Suppressor macrophage treated with lipopolysaccharide for 1 hour (primary cell): ENCODE results near the gene PDE3A.
"Not testable (repeated sequence)": the region's sequence is repeated elsewhere in the genome, so short reads cannot be mapped to it uniquely, and the experiment has no call there.

Source experiments
- DNase-seq, 3 donors: peaks; one replicate each; pipeline ENCODE4 v3.0.0-alpha.2; 2020 to 2022

Gene PDE3A

DNA sequence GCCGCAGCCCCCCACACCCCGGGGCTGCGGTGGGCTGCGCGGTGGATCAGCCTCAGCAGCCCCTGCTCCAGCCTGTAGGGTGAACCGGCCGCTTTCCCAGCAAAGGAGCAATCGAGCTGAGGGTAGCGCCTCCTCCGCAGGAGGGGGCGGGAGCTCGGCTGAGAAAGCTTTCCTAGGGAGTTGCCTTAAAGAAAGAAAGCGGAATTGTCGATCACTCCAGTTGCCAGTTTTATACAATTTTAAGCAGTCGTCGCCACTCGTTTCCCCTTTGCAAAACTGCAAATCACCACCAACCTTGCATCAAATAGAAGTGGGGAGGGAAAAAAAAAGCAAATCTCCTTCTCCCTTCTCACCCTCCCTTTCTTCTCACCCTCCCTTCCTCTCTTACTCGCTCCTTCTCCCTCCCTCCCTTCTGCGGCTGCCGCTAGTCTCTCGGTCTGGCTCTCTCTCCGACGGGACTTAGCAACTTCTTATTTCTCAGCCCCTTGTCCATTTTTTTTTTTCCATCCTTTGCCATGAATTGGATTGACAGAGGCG, at the start of gene PDE3A:
Gene PDE3A, plus strand, starts transcription at position 424 of the 537 bp plus-strand sequence. CDS start 748 bp downstream, outside the sequence.
- peak; percentile 75 to 84 (median 81) for DNase-seq

DNA sequence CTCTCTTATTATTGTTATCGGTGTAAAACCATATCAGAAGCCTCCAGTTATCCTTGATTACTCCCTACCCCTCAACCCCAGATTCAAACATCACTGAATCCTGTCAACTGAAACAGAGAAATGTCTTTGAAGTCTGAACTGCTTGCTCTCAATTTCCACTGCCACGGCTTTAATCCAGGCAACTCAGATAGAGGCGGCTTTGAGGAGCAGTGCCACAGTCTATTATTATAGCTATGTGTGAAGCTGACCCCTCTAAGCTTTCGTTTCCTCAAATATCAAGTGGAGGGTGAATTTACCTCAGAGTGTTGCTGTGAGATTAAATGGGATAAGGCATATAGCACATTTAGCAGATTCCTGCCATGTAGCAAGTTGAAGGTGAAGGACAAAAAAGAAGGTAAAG, 49.0 kb upstream of the PDE3A start:
- no peak for DNase-seq

DNA sequence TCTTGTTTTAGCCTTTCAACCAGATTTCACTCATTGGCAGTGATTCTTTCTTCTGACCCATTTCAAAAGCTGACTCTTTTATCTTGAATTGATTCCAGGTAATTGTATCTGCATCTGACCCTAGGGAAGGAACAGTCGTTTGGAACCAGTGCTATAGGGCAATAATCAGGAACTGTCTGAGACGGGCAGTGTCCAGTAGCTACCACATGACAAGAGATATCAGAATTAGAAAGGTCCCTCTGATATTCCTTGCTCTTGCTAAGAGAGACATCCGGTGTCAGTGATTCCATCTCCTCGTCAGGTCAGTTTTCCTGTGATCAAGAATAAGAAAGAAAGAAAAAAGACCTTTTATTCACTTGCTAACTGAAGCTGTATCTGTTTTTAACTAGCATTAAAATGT, 47.8 kb upstream of the PDE3A start:
- no peak for DNase-seq

DNA sequence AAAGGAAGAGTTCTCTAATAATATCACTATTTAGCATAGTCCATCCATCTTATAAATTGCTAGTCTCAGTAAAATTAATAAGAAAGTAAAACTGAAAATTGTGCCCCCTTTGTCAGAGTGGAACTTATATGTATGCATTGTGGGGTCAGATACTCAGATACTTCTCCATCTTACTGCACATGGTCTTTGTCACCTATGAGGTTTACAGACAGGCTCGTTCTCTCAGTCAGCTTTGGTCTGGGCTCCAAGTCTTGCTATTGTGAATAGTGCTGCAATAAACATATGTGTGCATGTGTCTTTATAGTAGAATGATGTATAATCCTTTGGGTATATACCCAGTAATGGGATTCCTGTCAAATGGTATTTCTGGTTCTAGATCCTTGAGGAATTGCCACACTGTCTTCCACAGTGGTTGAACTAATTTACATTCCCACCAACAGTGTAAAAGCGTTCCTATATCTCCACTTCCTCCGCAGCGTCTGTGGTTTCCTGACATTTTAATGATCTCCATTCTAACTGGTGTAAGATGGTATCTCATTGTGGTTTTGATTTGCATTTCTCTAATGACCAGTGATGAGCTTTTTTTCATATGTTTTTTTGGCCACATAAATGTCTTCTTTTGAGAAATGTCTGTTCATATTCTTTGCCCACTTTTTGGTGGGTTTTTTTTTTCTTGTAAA, 37.4 kb upstream of the PDE3A start:
- DNase-seq, result not testable (repeated sequence)

DNA sequence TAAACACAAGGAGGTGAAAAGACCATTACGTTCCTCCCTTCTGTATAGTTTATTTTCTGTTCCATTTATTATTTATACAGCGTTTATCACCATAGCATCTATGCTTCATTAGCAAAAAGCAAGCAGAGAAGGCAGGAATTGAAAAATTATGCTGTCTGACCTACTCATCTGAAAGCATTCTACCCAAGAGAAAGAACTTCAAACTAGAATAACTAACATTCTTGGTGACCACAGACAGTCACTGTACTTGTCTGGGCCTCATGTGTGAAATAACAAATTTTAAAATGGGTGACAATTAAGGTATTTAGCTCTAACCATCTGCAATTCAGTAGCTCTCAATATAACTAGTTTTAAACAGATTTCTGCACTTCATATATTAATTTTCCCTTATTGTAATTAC, 29.3 kb upstream of the PDE3A start:
- no peak for DNase-seq

DNA sequence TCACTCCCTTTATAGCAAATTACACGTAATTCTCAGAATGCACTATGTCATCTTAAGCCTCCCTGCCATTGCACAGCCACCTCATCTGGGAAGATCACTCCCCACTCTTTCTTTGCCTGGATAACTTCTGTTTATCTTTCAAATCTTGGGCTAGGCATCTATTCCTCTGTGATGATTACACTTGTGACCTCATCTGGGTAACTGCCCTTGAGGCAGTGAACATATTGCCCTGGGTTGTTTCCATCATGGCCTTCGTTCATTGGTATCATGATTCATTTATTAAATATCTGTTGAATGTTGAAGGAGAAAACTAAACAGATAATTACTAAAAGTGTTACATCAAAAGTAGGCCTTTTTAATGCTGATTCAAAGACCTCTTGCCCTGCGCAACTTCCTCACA, 26.2 kb upstream of the PDE3A start:
- no peak for DNase-seq

DNA sequence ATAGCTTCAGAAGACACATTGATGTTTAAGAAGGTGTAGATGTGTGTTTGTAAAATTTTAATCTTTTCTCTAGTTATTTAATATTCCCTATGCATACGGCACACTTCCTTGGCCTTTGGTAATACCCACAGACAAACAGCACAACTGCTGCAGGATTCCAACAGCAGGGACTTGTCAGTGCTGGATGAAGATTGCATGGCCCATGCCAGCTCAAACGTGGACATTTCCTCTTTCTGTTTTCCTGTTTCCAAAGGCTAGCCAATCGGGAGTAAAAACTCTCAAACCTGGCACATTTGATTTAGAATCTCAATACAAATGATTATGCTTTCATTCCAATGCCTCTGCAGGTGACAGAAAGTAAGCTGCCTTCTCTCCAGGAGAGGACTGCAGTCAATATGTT, 22.5 kb upstream of the PDE3A start:
- no peak for DNase-seq

DNA sequence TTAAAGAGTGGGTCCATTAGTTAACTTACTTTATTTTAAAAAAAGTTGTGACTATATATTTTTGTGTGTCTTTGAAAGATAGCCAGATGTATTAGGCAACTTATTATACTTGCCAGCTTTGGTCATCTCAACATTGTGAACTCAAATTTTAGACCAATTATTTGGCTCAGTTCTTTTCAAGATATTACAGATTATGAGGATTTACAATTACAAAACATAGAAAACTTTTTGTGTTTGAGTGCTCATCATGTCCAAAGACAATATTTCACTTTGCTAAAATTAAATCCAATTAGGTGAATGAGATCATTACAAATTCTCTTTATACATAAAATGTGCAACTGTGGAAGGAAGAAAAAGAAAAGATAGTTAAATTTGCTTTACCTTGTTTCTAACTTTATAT, 18.3 kb upstream of the PDE3A start:
- DNase-seq, result no peak

DNA sequence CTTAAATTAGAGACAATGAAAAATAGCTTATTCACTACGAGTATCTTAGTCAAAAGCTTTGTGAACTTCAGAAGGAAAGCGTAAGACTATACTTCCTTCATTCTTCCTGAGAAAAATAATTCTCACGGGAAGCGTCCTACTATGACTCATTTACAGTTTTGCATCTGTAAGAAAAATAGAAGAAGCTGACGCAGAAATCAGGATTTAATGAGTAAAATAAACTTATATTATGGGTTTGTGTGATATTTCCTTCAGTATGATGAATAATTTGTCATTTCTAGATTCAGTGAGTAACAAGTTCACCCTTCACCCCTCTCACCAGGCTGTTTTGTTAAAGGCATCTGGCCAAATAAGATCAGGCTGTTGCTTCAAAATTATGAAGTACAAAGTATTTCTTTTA, 17.8 kb upstream of the PDE3A start:
- DNase-seq, result peak in 1 of 3 donors; percentile 3

DNA sequence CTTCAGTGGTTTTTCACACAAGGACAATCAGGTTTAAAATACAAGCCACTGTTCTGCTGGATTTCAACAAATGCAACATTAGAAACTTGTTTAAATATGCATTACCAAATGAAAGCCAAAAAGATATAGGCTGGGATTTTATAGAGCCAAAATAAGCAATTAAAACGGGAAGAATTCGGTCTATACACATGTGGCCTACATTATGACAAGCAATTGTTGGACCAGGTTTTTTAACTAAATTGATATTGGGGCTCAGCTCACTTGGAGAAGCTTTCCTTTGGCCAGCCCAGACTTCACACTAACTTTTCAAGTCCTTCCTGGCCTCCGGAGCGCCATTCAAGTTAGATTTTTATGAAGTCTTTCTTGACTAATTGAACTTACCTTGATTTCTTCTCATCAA, 16.9 kb upstream of the PDE3A start:
- no peak for DNase-seq

DNA sequence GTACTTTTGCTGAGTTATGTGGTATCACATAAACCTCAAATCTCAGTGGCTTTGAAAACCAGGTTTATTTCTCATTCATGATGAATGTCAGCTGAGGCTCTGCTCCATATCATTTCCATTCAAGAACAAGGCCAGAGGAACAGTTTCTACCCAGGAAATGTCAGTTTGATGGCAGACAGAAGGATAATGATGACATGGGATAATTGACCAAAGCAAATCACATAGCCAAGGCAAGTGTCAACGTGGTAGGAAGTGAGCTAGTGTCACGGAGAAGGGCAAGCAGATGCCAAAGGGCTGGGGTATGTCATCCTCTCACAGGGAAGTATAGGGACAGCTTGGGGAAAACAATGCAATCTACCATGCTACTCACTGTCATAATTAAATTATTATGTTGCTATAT, 12.3 kb upstream of the PDE3A start:
- no peak for DNase-seq

DNA sequence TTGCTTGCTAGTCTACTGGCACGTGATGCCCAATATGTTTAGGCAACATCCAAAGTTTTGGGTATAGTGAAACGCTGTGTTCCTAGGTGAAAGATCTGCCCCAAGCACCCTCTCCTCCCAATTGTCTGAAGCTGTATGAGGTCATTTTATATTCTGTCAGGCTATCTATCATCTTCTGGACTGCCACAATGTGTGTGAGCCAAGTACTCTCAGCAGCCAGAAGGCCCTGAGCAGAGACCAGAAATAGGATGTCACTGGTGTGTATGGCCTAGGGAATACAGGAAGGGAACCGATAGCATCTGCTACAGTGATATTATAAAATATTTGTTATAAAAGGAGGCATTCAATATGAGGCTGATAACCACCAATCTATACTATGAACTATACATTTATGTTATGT, 7.9 kb upstream of the PDE3A start:
- DNase-seq, result no peak

DNA sequence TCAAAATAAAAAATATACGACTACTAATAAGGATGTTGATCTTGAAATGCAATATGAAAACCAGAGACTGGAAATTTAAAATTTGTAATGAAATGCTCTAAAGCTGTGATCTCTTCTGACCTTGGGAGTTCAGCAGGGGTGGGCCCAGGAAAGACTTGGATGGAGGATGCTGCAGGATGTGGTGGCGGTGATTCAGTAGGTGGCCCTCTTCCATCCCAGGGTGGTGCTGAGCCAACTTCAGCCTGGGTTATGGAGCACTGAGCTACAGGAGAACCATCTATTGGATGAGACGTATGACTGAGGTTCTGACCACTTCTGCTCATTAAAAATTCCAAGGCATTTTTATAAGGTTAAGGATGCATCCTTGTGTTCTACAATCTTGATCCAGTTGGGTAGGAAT, 6.9 kb upstream of the PDE3A start:
- DNase-seq, result no peak

DNA sequence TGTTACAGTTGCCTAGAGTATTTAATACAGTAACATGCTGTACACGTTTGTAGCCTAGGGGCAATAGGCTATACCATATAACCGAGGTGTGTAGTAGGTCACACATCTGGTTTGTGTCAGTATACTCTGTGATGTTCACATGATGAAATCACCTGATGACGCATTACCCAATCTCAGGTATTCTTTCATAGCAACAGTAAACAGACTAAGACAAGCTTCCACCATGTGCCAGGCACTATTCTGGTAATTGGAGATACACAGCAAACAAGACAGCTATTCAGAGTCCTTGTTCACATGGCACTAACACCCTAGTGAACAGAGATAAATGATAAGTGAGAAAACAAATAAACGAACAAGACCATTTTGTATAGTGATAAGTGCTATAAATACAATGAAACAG, 3.8 kb upstream of the PDE3A start:
- DNase-seq, result no peak

DNA sequence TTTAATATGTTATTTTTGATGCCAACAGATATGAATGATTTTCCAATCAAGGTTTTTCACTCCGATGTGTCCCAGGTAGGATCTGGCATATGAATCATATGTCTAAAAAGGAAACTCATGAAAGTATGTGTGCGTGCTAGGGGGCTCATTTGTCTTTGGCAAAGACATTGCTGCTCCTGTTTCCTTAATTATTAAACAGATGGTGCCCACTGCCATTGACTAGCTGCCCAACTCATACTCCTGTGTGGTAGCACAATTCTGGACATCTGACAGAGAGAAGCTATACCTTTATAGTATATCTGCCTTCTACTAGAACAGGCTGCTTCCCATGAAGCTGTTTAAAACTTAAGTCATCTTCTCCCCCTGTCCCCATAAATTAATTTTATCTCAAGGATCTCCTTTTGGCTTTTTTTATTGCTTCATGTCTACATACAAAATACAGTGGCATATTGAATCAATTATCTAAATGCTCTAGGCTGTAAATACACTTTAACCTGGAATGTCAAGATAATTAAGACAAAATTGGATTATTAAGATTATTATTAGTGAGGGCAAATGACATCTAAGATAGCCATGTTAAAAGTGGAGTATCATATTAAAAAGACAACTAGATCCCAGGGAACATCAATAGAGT, 1.4 kb upstream of the PDE3A start:
- no peak for DNase-seq

DNA sequence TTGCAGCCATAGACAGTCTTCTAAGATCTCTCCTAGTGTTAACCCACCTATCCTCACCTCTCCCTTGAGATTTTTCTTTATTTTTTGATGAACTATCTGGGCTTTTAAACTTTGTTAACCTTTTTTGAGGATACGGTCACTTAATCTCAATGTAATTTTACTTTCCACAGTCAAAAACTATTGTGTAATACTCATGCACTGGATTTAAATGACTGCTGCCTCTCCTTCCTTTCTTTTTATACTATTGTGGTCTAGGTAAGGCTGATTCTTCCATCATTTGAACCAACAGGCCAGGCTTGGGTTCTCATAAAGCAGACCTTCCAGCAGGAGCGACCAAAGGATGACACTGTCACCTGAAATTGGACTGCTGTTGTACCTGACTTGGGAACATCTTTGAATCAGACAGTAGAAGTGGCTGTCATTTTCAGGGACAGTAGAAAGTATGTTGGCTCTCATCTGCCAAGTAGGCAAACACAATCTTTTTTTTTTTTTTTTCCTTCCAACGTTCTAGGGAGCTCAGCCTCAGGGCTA, 689 bp upstream of the PDE3A start:
- DNase-seq, result no peak

DNA sequence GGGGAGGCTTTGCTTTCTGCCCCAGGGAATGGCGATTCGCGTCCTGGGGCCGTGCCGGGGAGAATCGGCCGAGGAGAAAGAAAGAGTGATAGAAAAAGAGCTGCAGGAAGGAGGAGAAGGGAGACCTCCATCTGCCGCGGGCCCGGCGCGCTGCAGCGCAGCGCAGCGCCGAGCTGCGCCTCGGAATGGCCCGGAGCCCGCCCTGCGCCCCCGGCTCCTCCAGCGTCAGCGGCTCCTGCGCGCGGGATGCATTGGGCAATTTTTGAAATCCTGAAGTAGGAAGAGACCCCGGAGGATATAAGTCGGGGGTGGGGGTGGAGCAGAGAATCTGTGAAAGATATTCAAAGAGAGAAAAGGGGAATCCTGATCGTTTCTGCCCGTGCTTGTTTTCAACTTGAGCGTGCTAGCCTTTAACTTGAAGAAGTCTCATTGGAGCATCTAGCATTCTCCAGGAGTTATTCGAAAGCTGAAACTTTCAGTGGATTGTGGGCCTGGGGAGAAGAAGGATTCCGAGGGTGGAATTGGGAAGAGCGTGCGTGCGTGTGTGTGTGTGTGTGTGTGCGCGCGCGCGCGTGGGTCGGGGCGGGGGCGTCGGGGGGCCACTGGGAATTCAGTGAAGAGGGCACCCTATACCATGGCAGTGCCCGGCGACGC, 441 bp downstream of the PDE3A start:
- peak; percentile 47 to 74 (median 49) for DNase-seq

DNA sequence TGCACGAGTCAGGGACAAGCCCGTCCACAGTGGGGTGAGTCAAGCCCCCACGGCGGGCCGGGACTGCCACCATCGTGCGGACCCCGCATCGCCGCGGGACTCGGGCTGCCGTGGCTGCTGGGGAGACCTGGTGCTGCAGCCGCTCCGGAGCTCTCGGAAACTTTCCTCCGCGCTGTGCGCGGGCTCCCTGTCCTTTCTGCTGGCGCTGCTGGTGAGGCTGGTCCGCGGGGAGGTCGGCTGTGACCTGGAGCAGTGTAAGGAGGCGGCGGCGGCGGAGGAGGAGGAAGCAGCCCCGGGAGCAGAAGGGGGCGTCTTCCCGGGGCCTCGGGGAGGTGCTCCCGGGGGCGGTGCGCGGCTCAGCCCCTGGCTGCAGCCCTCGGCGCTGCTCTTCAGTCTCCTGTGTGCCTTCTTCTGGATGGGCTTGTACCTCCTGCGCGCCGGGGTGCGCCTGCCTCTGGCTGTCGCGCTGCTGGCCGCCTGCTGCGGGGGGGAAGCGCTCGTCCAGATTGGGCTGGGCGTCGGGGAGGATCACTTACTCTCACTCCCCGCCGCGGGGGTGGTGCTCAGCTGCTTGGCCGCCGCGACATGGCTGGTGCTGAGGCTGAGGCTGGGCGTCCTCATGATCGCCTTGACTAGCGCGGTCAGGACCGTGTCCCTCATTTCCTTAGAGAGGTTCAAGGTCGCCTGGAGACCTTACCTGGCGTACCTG, 1.1 kb downstream of the PDE3A start:
- peak; percentile 39 to 71 (median 48) for DNase-seq

DNA sequence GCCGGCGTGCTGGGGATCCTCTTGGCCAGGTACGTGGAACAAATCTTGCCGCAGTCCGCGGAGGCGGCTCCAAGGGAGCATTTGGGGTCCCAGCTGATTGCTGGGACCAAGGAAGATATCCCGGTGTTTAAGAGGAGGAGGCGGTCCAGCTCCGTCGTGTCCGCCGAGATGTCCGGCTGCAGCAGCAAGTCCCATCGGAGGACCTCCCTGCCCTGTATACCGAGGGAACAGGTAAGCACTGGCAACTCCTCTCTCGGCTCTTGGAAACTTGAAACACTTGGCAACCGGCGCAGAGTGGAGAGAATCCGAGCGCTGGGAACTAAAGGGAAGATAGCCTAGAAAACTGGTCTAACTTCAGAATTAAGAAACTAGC, 1.7 kb downstream of the PDE3A start:
- DNase-seq, result peak in 1 of 3 donors; percentile 0

DNA sequence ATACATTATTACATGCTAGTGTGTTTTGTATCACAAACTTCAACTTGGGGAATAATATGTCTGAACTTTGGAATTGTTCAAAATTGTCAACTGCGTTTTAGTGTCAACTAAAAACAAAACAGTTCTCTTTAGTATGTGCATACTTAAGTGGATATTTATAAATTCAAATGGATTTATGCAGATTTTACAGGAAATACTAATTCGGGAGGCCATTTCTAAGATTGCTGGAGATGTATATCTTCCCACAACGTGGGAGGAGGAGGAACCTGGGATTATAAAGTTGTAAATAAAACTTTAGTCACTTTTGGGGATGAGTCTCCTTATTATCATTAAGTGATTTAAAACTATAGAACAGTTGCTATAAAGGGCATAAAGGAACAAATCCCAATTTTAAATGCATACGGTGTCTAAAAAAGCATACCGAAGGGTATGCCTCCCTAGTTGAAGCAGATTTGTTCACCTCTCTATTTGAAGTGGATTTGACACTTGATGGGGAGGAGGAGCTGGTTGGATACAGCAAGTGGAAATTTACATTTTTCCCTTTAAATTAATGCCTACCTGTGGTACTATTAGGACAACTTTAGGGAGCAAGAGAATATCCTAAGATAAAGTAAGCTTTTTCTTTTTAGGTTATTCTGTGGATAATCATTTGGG, 2.7 kb downstream of the PDE3A start:
- no peak for DNase-seq

DNA sequence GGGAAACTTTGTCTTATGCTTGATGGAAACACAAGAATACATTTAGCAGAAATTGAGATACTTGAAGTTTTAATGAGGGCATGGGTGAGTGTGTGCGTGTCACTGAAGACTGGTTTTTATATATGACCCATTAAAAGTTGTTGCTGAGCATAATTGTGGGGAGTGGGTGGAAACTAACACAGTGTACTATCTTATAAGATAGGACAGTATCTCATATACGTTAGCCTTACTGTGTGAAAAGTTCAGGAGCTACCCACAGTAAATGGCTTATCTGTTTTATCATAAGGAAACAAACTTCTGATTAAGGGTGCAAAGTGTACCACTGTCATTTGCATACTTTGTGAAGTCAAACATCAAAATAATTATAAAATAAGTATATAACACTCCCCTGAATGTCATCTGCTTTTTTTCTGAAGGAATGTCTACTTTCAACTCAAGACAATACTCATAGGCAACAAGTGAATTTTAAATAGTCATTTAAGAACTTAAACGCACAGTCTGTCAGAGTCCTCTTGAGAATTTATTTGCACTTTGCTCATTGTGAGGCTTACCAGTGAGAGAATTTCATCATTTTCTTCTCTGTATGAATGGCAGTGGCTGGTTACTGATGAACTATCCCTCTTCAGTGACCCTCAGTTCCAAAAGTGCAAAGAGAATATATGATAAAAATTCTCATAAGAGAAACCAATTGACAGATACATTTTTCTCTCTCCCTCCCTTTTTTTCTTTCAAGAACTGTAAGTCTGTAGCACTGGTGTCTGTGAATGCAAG, 4.2 kb downstream of the PDE3A start:
- no peak for DNase-seq

DNA sequence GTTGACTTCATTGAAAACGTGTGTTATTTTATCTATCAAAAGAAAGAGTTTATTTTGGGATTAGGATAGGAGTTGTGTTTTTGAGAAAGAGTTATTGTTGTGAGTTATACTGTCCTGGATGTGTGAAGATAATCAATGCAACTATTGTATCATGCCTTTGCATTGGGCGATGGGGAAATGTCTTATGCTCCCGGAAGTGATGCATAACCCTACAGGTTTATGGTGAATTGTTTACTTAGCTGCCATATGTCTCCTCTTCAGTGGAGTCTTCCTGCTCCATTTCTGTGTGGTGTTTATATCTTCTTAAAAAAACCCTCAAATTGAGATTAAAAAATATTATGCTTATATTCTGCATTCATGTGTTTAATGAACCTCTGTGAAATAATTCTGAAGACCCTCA, 6.5 kb downstream of the PDE3A start:
- no peak for DNase-seq
